Measurements from ENCODE around the gene TRAF3IP1. TPM values are rescaled to one million over a fixed set of nuclear protein-coding genes. Genes with fewer than 3 reads are reported as not detected.

The TRAF3IP1 gene
- total and polyA plus RNA-seq, 2 of the 13 experiments (the other 11 are each of a cell fraction or from before 2014, with no cell fraction given) = 4.1 to 12.9 TPM

DNA sequence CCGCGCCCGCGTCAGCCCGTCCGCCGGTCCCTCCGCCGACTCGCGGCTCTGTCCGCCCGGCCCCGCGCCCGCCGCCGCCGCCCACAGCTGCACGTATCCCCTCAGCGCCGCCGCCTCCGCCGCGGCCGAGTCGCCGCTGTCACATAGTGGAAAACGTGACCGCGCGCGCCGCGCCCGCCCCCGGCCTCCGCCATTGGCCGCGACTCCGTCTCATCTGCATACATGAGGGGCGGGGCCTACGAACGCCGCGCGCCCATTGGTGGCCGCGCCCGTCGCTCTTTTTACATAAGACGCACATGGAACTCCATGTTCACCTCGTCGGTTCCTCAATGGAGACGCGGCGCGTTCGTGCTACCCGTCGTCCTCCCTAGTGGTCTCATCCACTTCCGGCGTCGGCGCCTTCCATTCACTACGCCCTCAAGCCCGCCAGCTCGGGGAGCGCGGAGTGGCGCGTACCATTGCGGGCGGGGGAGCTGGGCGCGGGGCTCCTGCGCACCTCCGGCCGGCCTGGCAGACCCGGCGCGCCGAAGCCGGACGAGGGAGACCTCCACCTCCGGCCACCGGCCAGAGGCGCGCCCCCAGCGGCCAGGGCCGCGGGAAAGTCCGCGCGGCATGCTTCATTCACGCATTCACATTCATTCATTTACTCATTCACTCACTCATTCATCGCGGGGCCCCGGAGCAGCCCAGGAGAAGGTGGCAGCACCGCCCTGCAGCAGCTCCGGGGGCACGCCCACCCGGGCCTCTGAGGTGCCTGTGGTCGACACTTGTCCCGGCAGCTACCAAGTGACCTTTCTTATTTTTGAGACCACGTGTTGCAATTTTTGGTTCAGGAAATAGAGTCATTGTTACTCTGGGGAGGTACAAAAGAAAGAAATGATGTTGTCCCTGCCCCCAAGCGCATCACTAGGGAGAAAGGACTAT lies 31.4 kb upstream of the TRAF3IP1 start (continued):
- TF ChIP-seq, protein P1, sequence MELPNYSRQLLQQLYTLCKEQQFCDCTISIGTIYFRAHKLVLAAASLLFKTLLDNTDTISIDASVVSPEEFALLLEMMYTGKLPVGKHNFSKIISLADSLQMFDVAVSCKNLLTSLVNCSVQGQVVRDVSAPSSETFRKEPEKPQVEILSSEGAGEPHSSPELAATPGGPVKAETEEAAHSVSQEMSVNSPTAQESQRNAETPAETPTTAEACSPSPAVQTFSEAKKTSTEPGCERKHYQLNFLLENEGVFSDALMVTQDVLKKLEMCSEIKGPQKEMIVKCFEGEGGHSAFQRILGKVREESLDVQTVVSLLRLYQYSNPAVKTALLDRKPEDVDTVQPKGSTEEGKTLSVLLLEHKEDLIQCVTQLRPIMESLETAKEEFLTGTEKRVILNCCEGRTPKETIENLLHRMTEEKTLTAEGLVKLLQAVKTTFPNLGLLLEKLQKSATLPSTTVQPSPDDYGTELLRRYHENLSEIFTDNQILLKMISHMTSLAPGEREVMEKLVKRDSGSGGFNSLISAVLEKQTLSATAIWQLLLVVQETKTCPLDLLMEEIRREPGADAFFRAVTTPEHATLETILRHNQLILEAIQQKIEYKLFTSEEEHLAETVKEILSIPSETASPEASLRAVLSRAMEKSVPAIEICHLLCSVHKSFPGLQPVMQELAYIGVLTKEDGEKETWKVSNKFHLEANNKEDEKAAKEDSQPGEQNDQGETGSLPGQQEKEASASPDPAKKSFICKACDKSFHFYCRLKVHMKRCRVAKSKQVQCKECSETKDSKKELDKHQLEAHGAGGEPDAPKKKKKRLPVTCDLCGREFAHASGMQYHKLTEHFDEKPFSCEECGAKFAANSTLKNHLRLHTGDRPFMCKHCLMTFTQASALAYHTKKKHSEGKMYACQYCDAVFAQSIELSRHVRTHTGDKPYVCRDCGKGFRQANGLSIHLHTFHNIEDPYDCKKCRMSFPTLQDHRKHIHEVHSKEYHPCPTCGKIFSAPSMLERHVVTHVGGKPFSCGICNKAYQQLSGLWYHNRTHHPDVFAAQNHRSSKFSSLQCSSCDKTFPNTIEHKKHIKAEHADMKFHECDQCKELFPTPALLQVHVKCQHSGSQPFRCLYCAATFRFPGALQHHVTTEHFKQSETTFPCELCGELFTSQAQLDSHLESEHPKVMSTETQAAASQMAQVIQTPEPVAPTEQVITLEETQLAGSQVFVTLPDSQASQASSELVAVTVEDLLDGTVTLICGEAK (IDR thresholded peaks at IDR 0.05) = no peak
- TF ChIP-seq, protein P1 (CRISPR knock-in tag; IDR thresholded peaks at IDR 0.05) = peak; percentile 83
- TF ChIP-seq REPIN1 (CRISPR knock-in tag; IDR thresholded peaks at IDR 0.05; ENCODE audit: borderline replicate concordance, low read depth) = peak; percentile 69; the same call in 1 of the 2 replicates
- TF ChIP-seq, protein P2, sequence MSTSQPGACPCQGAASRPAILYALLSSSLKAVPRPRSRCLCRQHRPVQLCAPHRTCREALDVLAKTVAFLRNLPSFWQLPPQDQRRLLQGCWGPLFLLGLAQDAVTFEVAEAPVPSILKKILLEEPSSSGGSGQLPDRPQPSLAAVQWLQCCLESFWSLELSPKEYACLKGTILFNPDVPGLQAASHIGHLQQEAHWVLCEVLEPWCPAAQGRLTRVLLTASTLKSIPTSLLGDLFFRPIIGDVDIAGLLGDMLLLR (CRISPR knock-in tag; IDR thresholded peaks at IDR 0.05) = peak; percentile 79; the same call in 1 of the 2 replicates
- TF ChIP-seq, protein P3, sequence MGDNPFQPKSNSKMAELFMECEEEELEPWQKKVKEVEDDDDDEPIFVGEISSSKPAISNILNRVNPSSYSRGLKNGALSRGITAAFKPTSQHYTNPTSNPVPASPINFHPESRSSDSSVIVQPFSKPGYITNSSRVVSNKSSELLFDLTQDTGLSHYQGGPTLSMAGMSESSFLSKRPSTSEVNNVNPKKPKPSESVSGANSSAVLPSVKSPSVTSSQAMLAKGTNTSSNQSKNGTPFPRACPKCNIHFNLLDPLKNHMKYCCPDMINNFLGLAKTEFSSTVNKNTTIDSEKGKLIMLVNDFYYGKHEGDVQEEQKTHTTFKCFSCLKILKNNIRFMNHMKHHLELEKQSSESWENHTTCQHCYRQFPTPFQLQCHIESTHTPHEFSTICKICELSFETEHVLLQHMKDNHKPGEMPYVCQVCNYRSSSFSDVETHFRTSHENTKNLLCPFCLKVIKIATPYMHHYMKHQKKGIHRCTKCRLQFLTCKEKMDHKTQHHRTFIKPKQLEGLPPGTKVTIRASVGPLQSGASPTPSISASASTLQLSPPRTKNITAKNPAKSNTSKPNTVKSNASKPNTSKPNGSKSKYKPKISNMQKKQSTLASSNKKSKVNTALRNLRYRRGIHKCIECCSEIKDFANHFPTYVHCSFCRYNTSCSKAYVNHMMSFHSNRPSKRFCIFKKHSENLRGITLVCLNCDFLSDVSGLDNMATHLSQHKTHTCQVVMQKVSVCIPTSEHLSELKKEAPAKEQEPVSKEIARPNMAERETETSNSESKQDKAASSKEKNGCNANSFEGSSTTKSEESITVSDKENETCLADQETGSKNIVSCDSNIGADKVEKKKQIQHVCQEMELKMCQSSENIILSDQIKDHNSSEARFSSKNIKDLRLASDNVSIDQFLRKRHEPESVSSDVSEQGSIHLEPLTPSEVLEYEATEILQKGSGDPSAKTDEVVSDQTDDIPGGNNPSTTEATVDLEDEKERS (CRISPR knock-in tag; IDR thresholded peaks at IDR 0.05) = no peak
- TF ChIP-seq, protein P4, sequence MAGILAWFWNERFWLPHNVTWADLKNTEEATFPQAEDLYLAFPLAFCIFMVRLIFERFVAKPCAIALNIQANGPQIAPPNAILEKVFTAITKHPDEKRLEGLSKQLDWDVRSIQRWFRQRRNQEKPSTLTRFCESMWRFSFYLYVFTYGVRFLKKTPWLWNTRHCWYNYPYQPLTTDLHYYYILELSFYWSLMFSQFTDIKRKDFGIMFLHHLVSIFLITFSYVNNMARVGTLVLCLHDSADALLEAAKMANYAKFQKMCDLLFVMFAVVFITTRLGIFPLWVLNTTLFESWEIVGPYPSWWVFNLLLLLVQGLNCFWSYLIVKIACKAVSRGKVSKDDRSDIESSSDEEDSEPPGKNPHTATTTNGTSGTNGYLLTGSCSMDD (CRISPR knock-in tag; IDR thresholded peaks at IDR 0.05) = no peak
- TF ChIP-seq THAP11 (CRISPR knock-in tag; IDR thresholded peaks at IDR 0.05) = peak; percentile 90
- no peak for TF ChIP-seq EZH2 (conservative IDR thresholded peaks at IDR 0.05; ENCODE audit: low read depth, low read length)
- no peak; the same call in 1 of the 2 replicates for TF ChIP-seq NFIC (IDR thresholded peaks at IDR 0.05; ENCODE audit: low read length)
- peak; percentile 71 for TF ChIP-seq U2AF1 (optimal IDR thresholded peaks at IDR 0.05; ENCODE audit: low read depth, low read length)
- TF ChIP-seq HDAC6 (IDR thresholded peaks at IDR 0.05; ENCODE audit: low read depth, low read length) = no peak
- peak; percentile 92 for TF ChIP-seq KLF6 (CRISPR knock-in tag; IDR thresholded peaks at IDR 0.05)
- no peak for TF ChIP-seq ZFP36L1 (CRISPR knock-in tag; IDR thresholded peaks at IDR 0.05)
- TF ChIP-seq NR1H2 (CRISPR knock-in tag; IDR thresholded peaks at IDR 0.05; ENCODE audit: borderline replicate concordance, low read depth) = no peak
- peak; percentile 63; the same call in 1 of the 2 replicates for TF ChIP-seq ZNF674 (CRISPR knock-in tag; IDR thresholded peaks at IDR 0.05; ENCODE audit: low read depth)
